Gastrocnemius medialis (tissue), 4 donors: ENCODE data around the gene ZDHHC3. TPM values are rescaled to one million over a fixed set of nuclear protein-coding genes. Genes with fewer than 3 reads are reported as not detected.

Experiments
- ATAC-seq, 2 donors: fragments of 150-250 bp; one replicate each; pipeline ENCODE4 v1.9.1; 2016
- DNase-seq, 2 donors: peaks; one replicate each; pipeline ENCODE4 v3.0.0-alpha.2; 2019
- H3K27ac ChIP-seq, 4 donors: fragments of 200-600 bp; sonication (generic); 1 replicate in 1 of 4; 2 replicates in 3 of 4; pipeline ENCODE4 v1.5.1; 2016 to 2018; ENCODE audit warnings: mild to moderate bottlenecking in 2 of 4, moderate library complexity in 1 of 4
- H3K27me3 ChIP-seq, 3 donors: fragments of 200-600 bp; sonication (generic) in 2 of 3; 1 replicate in 1 of 3; 2 replicates in 2 of 3; pipeline versions ENCODE4 v1.5.1 to v1.6.0; 2016 to 2019; ENCODE audit warnings: mild to moderate bottlenecking in 1 of 3, moderate library complexity in 1 of 3
- H3K36me3 ChIP-seq, 2 donors: fragments of 200-600 bp; sonication (generic) in 1 of 2; one replicate each; pipeline ENCODE4 v1.5.1; 2017 to 2018
- H3K4me1 ChIP-seq, 2 donors: fragments of 200-600 bp; sonication (generic) in 1 of 2; one replicate each; pipeline ENCODE4 v1.5.1; 2016 to 2017; ENCODE audit warnings: mild to moderate bottlenecking in 2 of 2
- H3K4me3 ChIP-seq, 4 donors: fragments of 200-600 bp; sonication (generic) in 3 of 4; 1 replicate in 1 of 4; 2 replicates in 3 of 4; pipeline ENCODE4 v1.5.1; 2016 to 2019; ENCODE audit warnings: mild to moderate bottlenecking in 2 of 4
- H3K9me3 ChIP-seq, 3 donors: fragments of 200-600 bp; sonication (generic) in 2 of 3; 1 replicate in 1 of 3; 2 replicates in 2 of 3; pipeline ENCODE4 v1.5.1; 2016 to 2019
- POLR2A ChIP-seq, 2 donors: fragments of 450-650 bp; IDR thresholded peaks; one replicate each; pipeline ENCODE4 v1.6.1; 2017; ENCODE audit warnings: antibody characterized with exemption in 2 of 2, mild to moderate bottlenecking in 2 of 2, moderate library complexity in 2 of 2
- in situ Hi-C, 4 donors: fragments of 200-750 bp; cut with MboI; loops; one replicate each; pipeline versions ENCODE4 v1.15.0 to v1.8.0; 2017; ENCODE audit warnings: low sequenced_read_pairs in 4 of 4
- intact Hi-C: fragments of 100-400 bp; cut with DNase I; formaldehyde crosslinking; loops from one replicate; pipeline ENCODE4 v1.15.1; 2023; ENCODE audit warnings: low total_unique reads
- total RNA-seq, 4 donors: library from RNA; depleted of rRNA; stranded (reverse); fragments of >200 nt; gene quantifications; one replicate each; pipeline versions ENCODE4 v1.1.0 to v1.2.3, GENCODE V29; 2016
- TF ChIP-seq, protein P1 (sequence below), 5 experiments: fragments of 450-650 bp in 3 of 5; fragments of 200-600 bp in 2 of 5; sonication (generic) in 2 of 5; IDR thresholded peaks in 4 of 5; conservative IDR thresholded peaks in 1 of 5; 1 replicate in 4 of 5; 2 replicates in 1 of 5; pipeline ENCODE4 v1.5.1; 2016 to 2019; ENCODE audit warnings: antibody characterized with exemption in 5 of 5, mild to moderate bottlenecking in 3 of 5, moderate library complexity in 3 of 5

The ZDHHC3 gene
- total RNA-seq, 4 donors from 2014 or later = 66.2 to 90.5 (median 74.5) TPM

- H3K9me3 ChIP-seq = no peaks in the 10 kb centered on the region
- peaks cover 0 to 72% of the 10 kb centered on the region in 2 donors for H3K36me3 ChIP-seq
- DNase-seq (no peak), ATAC-seq (no peak)
- TF ChIP-seq POLR2A (IDR thresholded peaks at IDR 0.05) = no peak
- TF ChIP-seq, protein P1, sequence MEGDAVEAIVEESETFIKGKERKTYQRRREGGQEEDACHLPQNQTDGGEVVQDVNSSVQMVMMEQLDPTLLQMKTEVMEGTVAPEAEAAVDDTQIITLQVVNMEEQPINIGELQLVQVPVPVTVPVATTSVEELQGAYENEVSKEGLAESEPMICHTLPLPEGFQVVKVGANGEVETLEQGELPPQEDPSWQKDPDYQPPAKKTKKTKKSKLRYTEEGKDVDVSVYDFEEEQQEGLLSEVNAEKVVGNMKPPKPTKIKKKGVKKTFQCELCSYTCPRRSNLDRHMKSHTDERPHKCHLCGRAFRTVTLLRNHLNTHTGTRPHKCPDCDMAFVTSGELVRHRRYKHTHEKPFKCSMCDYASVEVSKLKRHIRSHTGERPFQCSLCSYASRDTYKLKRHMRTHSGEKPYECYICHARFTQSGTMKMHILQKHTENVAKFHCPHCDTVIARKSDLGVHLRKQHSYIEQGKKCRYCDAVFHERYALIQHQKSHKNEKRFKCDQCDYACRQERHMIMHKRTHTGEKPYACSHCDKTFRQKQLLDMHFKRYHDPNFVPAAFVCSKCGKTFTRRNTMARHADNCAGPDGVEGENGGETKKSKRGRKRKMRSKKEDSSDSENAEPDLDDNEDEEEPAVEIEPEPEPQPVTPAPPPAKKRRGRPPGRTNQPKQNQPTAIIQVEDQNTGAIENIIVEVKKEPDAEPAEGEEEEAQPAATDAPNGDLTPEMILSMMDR (IDR thresholded peaks at IDR 0.05 in 4 of 5, conservative IDR thresholded peaks at IDR 0.05 in 1 of 5) = no peak
- no peak overlapping the region for H3K27ac ChIP-seq
- in situ Hi-C loops (no loop called here), intact Hi-C loops (no loop called here)
- no peak overlapping the region for H3K4me3 ChIP-seq
- H3K27me3 ChIP-seq = no peaks in the 10 kb centered on the region
- H3K4me1 ChIP-seq = no peaks in the 10 kb centered on the region
Observed at GRCh38 chr3:44929782-44930181, 46.2 kb downstream of the ZDHHC3 start.

DNA sequence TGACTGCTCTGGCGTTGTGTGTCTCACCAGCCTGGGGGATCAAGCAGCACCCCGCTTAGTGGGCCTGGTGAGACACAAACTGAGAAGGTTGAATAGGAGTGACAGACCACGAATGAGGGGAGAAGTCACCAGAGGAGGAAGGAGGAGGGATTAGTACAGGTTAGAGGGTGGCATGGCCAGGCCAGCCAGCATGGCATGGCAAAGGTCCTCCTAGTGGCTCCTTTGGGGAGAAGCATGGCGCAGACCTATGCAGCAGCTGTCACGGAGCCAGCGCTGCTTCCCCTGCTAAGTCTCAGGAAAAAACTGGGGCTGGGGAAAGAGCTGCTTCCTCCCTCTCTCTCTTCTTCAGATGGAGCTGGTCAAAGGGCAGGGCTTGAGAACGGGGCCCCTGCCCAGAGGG, 48.6 kb downstream of the ZDHHC3 start:
- DNase-seq = no peak
- no peaks in the 10 kb centered on the region for H3K9me3 ChIP-seq
- no peaks in the 10 kb centered on the region for H3K27me3 ChIP-seq
- ATAC-seq = no peak
- H3K4me1 ChIP-seq = no peaks in the 10 kb centered on the region
- TF ChIP-seq, protein P1 (IDR thresholded peaks at IDR 0.05 in 4 of 5, conservative IDR thresholded peaks at IDR 0.05 in 1 of 5) = no peak
- TF ChIP-seq POLR2A (IDR thresholded peaks at IDR 0.05) = no peak
- H3K36me3 ChIP-seq = peaks cover 0 to 73% of the 10 kb centered on the region in 2 donors
- intact Hi-C loops (no loop called here), in situ Hi-C loops (no loop called here)
- no peak overlapping the region for H3K27ac ChIP-seq
- H3K4me3 ChIP-seq = no peak overlapping the region

- Histone ChIP-seq H3K4me3 (no peak overlapping the region), H3K9me3 (no peaks in the 10 kb centered on the region), H3K4me1 (no peaks in the 10 kb centered on the region), H3K27ac (no peak overlapping the region), H3K36me3 (peaks cover 0 to 73% of the 10 kb centered on the region in 2 donors), H3K27me3 (no peaks in the 10 kb centered on the region)
- intact Hi-C loops = no loop called here
- in situ Hi-C loops = no loop called here
- DNase-seq = no peak
- no peak for TF ChIP-seq POLR2A (IDR thresholded peaks at IDR 0.05)
- TF ChIP-seq, protein P1 (IDR thresholded peaks at IDR 0.05 in 4 of 5, conservative IDR thresholded peaks at IDR 0.05 in 1 of 5) = no peak
- ATAC-seq = no peak
Observed at GRCh38 chr3:44926921-44927320, 49.1 kb downstream of the ZDHHC3 start.

DNA sequence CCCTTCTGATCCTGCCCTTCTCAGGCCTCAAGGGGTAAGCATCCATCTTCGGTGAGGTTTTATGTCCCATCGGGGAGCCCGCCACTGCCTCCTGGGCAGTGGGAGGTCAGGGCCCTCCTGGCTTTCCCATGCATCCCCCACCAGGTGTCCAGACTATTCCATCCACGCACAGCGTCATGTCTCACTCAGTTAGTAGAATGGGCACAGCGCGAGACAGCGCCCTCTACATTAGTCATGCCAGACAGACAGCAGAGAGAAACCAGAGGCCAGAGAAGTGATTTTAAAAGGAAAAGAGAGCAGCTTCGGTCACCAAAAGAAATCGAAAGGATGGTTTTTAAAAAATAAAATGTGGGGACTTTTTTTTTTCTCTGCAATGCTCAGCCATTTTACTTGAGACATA, 49.8 kb downstream of the ZDHHC3 start:
- in situ Hi-C loops = no loop called here
- Histone ChIP-seq H3K27ac (no peak overlapping the region), H3K36me3 (peaks cover 0 to 73% of the 10 kb centered on the region in 2 donors), H3K9me3 (no peaks in the 10 kb centered on the region), H3K27me3 (no peaks in the 10 kb centered on the region), H3K4me1 (no peaks in the 10 kb centered on the region), H3K4me3 (no peak overlapping the region)
- ATAC-seq = no peak
- TF ChIP-seq POLR2A (IDR thresholded peaks at IDR 0.05) = no peak
- TF ChIP-seq, protein P1 (IDR thresholded peaks at IDR 0.05 in 4 of 5, conservative IDR thresholded peaks at IDR 0.05 in 1 of 5) = no peak
- DNase-seq = no peak
- intact Hi-C loops = no loop called here

GRCh38 chr3:44924457-44925084, 51.4 kb downstream of the ZDHHC3 start:
- intact Hi-C loops = no loop called here
- H3K27ac ChIP-seq = no peak overlapping the region
- ATAC-seq = no peak

More at GRCh38 chr3:44924457-44925084, 51.4 kb downstream of the ZDHHC3 start:
- TF ChIP-seq, protein P1 (IDR thresholded peaks at IDR 0.05 in 4 of 5, conservative IDR thresholded peaks at IDR 0.05 in 1 of 5) = no peak
- TF ChIP-seq POLR2A (IDR thresholded peaks at IDR 0.05) = no peak
- Histone ChIP-seq H3K27me3 (no peaks in the 10 kb centered on the region), H3K4me1 (no peaks in the 10 kb centered on the region), H3K4me3 (no peak overlapping the region), H3K36me3 (peaks cover 0 to 69% of the 10 kb centered on the region in 2 donors), H3K9me3 (no peaks in the 10 kb centered on the region)
- DNase-seq = no peak
- in situ Hi-C loops = loop anchor here in 3 of 4 donors (25.0 kb wide), 1 partner anchor 387 kb away; no protein-coding TSS in a partner anchor
